HCT116 (cell line): ENCODE measurements around the gene CA10. TPM values are rescaled to one million over a fixed set of nuclear protein-coding genes. Genes with fewer than 3 reads are reported as not detected.

Experiments
- ATAC-seq: fragments of 200-7000 bp; cut with Tn5 transposase; 2 replicates; pipeline ENCODE4 v1.9.1; 2020; ENCODE audit warnings: mild to moderate bottlenecking, moderate library complexity
- BruUV-seq: library from RNA; stranded (reverse); fragments of 400-500 nt; replicated peaks from 2 replicates; lab custom pipeline; 2021; lab: Mats Ljungman, UMichigan
- CTCF ChIA-PET: fragments of 300-600 bp; sonication (Branson Sonifier 250); formaldehyde crosslinking; loops from one replicate; lab custom pipeline; 2021; ENCODE audit warnings: antibody characterized with exemption; lab: Charles Lee
- POLR2A ChIA-PET: fragments of 300-600, 350-600 bp; sonication (Branson Sonifier 250); formaldehyde crosslinking; loops from one replicate; lab custom pipeline; 2021; ENCODE audit warnings: antibody characterized with exemption; lab: Charles Lee
- RAD21 ChIA-PET, 2 experiments: fragments of 300-600 bp; sonication (Branson Sonifier 250); formaldehyde crosslinking; loops; one replicate each; lab custom pipeline; 2023; ENCODE audit warnings: low total read pairs in 2 of 2; ENCODE audit not compliant: uncharacterized antibody in 2 of 2, unreplicated experiment in 2 of 2, low non-redundant PET in 1 of 2; lab: Charles Lee
- DNase-seq: peaks from one replicate; pipeline ENCODE4 v3.0.0-alpha.2; 2010; ENCODE audit warnings: low read depth, low spot score
- H2AFZ ChIP-seq: fragments of 200-600 bp; shearing (Covaris generic), sonication (generic); 2 replicates; pipeline ENCODE4 v1.6.1; 2017; ENCODE audit warnings: low read depth, mixed run types, mixed read lengths, antibody characterized with exemption, low read length; ENCODE audit not compliant: poor library complexity, severe bottlenecking
- H3K27ac ChIP-seq: 2 replicates; pipeline ENCODE4 v1.5.1; 2012; ENCODE audit warnings: low read depth, low read length
- H3K27me3 ChIP-seq: fragments of 200-600 bp; sonication (generic); 2 replicates; pipeline ENCODE4 v1.6.1; 2016; ENCODE audit warnings: mixed run types, low read length, mixed read lengths; ENCODE audit not compliant: insufficient read depth
- H3K36me3 ChIP-seq, 2 experiments: fragments of 200-500 bp in 1 of 2; fragments of 200-600 bp in 1 of 2; sonication (Bioruptor generic) in 1 of 2; sonication (generic) in 1 of 2; 2 replicates each; pipeline versions ENCODE4 v1.5.1 to v1.6.1; 2014 to 2016; ENCODE audit warnings: low read length in 2 of 2, inconsistent platforms in 1 of 2, mixed read lengths in 1 of 2, mixed run types in 1 of 2; ENCODE audit not compliant: insufficient read depth in 2 of 2, control insufficient read depth in 1 of 2
- H3K4me1 ChIP-seq, 2 experiments: fragments of 200-600 bp in 1 of 2; sonication (generic) in 1 of 2; 2 replicates each; pipeline versions ENCODE4 v1.5.1 to v1.6.1; 2012 to 2017; ENCODE audit warnings: low read length in 2 of 2, inconsistent platforms in 1 of 2, mild to moderate bottlenecking in 1 of 2, mixed read lengths in 1 of 2, mixed run types in 1 of 2, moderate library complexity in 1 of 2; ENCODE audit not compliant: insufficient read depth in 2 of 2, control insufficient read depth in 1 of 2
- H3K4me2 ChIP-seq: fragments of 200-600 bp; sonication (generic); 2 replicates; pipeline ENCODE4 v1.6.1; 2017; ENCODE audit warnings: mixed run types, low read length, mixed read lengths
- H3K4me3 ChIP-seq, 2 experiments: fragments of 200-600 bp in 1 of 2; sonication (generic) in 1 of 2; replicated peaks in 1 of 2; 2 replicates each; pipeline ENCODE4 v1.5.1; 2011 to 2016; ENCODE audit warnings: low read length in 2 of 2, control low read depth in 1 of 2, low read depth in 1 of 2, mild to moderate bottlenecking in 1 of 2, mixed read lengths in 1 of 2, mixed run types in 1 of 2
- H3K79me2 ChIP-seq: fragments of 200-600 bp; sonication (generic); 2 replicates; pipeline ENCODE4 v1.6.1; 2017; ENCODE audit warnings: mild to moderate bottlenecking, mixed run types, low read length, moderate library complexity, mixed read lengths; ENCODE audit not compliant: insufficient read depth
- H3K9ac ChIP-seq: fragments of 200-600 bp; sonication (generic); 2 replicates; pipeline ENCODE4 v1.6.1; 2016; ENCODE audit warnings: low read length, mixed read lengths
- H3K9me2 ChIP-seq: fragments of 200-600 bp; sonication (generic), shearing (Covaris generic); 2 replicates; pipeline ENCODE4 v1.6.1; 2017; ENCODE audit warnings: mixed run types, mild to moderate bottlenecking, moderate library complexity; ENCODE audit not compliant: insufficient read depth
- H3K9me3 ChIP-seq, 2 experiments: fragments of 200-500 bp in 1 of 2; fragments of 200-600 bp in 1 of 2; sonication (Bioruptor generic) in 1 of 2; sonication (generic) in 1 of 2; 2 replicates each; pipeline ENCODE4 v1.6.1; 2014 to 2017; ENCODE audit warnings: low read length in 2 of 2, mixed read lengths in 2 of 2, inconsistent platforms in 1 of 2, low read depth in 1 of 2, mild to moderate bottlenecking in 1 of 2, mixed run types in 1 of 2, moderate library complexity in 1 of 2; ENCODE audit not compliant: control insufficient read depth in 1 of 2, insufficient read depth in 1 of 2
- H4K20me1 ChIP-seq: fragments of 200-600 bp; sonication (generic), shearing (Covaris generic); 2 replicates; pipeline ENCODE4 v1.6.1; 2017; ENCODE audit warnings: mixed run types, mild to moderate bottlenecking, moderate library complexity; ENCODE audit not compliant: insufficient read depth
- ATF3 ChIP-seq: IDR thresholded peaks from 2 replicates; pipeline ENCODE4 v1.6.1; 2012
- CBX3 ChIP-seq: IDR thresholded peaks from 2 replicates; pipeline ENCODE4 v1.6.1; 2012; ENCODE audit warnings: low read depth
- CTCF ChIP-seq, 3 experiments: fragments of 200-600 bp in 1 of 3; sonication (generic) in 1 of 3; IDR thresholded peaks in 2 of 3; conservative IDR thresholded peaks in 1 of 3; 2 replicates each; pipeline ENCODE4 v1.5.1; 2012 to 2017; ENCODE audit warnings: low read depth in 2 of 3, low read length in 2 of 3, antibody characterized with exemption in 1 of 3, borderline replicate concordance in 1 of 3, control low read depth in 1 of 3, mild to moderate bottlenecking in 1 of 3, mixed read lengths in 1 of 3, mixed run types in 1 of 3, moderate library complexity in 1 of 3; ENCODE audit not compliant: insufficient read depth in 1 of 3
- EGR1 ChIP-seq: IDR thresholded peaks from 2 replicates; pipeline ENCODE4 v1.6.1; 2012; ENCODE audit warnings: low read depth
- ELF1 ChIP-seq: IDR thresholded peaks from 2 replicates; pipeline ENCODE4 v1.6.1; 2012; ENCODE audit warnings: low read depth, borderline replicate concordance
- EZH2 ChIP-seq: fragments of 200-600 bp; sonication (generic); IDR thresholded peaks from 2 replicates; pipeline ENCODE4 v1.6.1; 2017; ENCODE audit warnings: antibody characterized with exemption, mixed run types
- FOSL1 ChIP-seq: IDR thresholded peaks from 2 replicates; pipeline ENCODE4 v1.6.1; 2012; ENCODE audit warnings: low read depth
- MAX ChIP-seq: IDR thresholded peaks from 2 replicates; pipeline ENCODE4 v1.6.1; 2012
- POLR2A ChIP-seq: IDR thresholded peaks from 2 replicates; pipeline ENCODE4 v1.7.0; 2011; ENCODE audit warnings: borderline replicate concordance; ENCODE audit not compliant: insufficient read depth, insufficient read length; ENCODE audit errors: extremely low read depth
- POLR2AphosphoS5 ChIP-seq: IDR thresholded peaks from 2 replicates; pipeline ENCODE4 v1.6.1; 2011; ENCODE audit warnings: mild to moderate bottlenecking, low read depth, low read length, moderate library complexity
- RAD21 ChIP-seq: IDR thresholded peaks from 2 replicates; pipeline ENCODE4 v1.6.1; 2012; ENCODE audit warnings: low read depth, mild to moderate bottlenecking
- REST ChIP-seq: IDR thresholded peaks from 2 replicates; pipeline ENCODE4 v1.6.1; 2012; ENCODE audit warnings: low read depth
- SIN3A ChIP-seq: IDR thresholded peaks from 2 replicates; pipeline ENCODE4 v1.6.1; 2012; ENCODE audit warnings: low read depth
- SP1 ChIP-seq: IDR thresholded peaks from 2 replicates; pipeline ENCODE4 v1.6.1; 2012; ENCODE audit warnings: low read depth
- SRF ChIP-seq: IDR thresholded peaks from 2 replicates; pipeline ENCODE4 v1.6.1; 2012; ENCODE audit warnings: low read depth
- TCF7L2 ChIP-seq: IDR thresholded peaks from 2 replicates; pipeline ENCODE4 v1.7.0; 2011; ENCODE audit warnings: borderline replicate concordance, inconsistent platforms; ENCODE audit not compliant: insufficient read depth, insufficient read length; ENCODE audit errors: extremely low read depth
- YY1 ChIP-seq: IDR thresholded peaks from 2 replicates; pipeline ENCODE4 v1.6.1; 2011; ENCODE audit warnings: low read length, low read depth, moderate library complexity, mild to moderate bottlenecking; ENCODE audit not compliant: insufficient replicate concordance; ENCODE audit errors: extremely low read depth
- ZNF274 ChIP-seq: fragments of 200-500 bp; sonication (Bioruptor generic); IDR thresholded peaks from 2 replicates; pipeline ENCODE4 v1.6.1; 2014; ENCODE audit warnings: mild to moderate bottlenecking, low read depth, low read length, inconsistent platforms
- intact Hi-C: fragments of 100-400 bp; cut with micrococcal nuclease; formaldehyde crosslinking; loops from 2 replicates; pipeline ENCODE4 v1.10.0; 2022
- total RNA-seq: library from RNA; stranded (reverse); gene quantifications from one replicate; pipeline ENCODE4 v1.2.1, GENCODE V29; 2021; ENCODE audit not compliant: unreplicated experiment

CA10 gene
- total RNA-seq, 1 experiment from 2014 or later: not detected

- ATAC-seq (no peak), DNase-seq (no peak)
Observed at GRCh38 chr17:52036416-52036815, 122.1 kb downstream of the CA10 start.

More at GRCh38 chr17:52036416-52036815, 122.1 kb downstream of the CA10 start:
- H2AFZ ChIP-seq: no peak overlapping the region
- H3K9ac ChIP-seq: no peak overlapping the region
- intact Hi-C loops: no loop called here
- no peaks in the 10 kb centered on the region for H4K20me1 ChIP-seq
- H3K79me2 ChIP-seq: no peaks in the 10 kb centered on the region
- POLR2A ChIA-PET: no interaction called here
- no peak overlapping the region for H3K27ac ChIP-seq
- H3K27me3 ChIP-seq: no peaks in the 10 kb centered on the region
- H3K9me3 ChIP-seq: peaks cover 16 to 33% of the 10 kb centered on the region in 2 experiments; a peak in 2 of 4 replicates
- no peak overlapping the region for H3K4me2 ChIP-seq
- H3K4me1 ChIP-seq: no peaks in the 10 kb centered on the region
- RAD21 ChIA-PET: no interaction called here
- no peaks in the 10 kb centered on the region for H3K9me2 ChIP-seq
- CTCF ChIA-PET: no interaction called here
- H3K4me3 ChIP-seq: no peak overlapping the region
- BruUV-seq: no TSS peak
- no peaks in the 10 kb centered on the region for H3K36me3 ChIP-seq
- TF ChIP-seq ZNF274: no peak
- no peak for TF ChIP-seq FOSL1
- TF ChIP-seq EZH2: no peak
- TF ChIP-seq CTCF (IDR thresholded peaks at IDR 0.05 in 2 of 3, conservative IDR thresholded peaks at IDR 0.05 in 1 of 3; ENCODE audit: borderline replicate concordance in 1 of 3, insufficient read depth in 1 of 3, low read depth in 2 of 3, low read length in 2 of 3): no peak
- no peak for TF ChIP-seq POLR2A
- TF ChIP-seq ELF1: no peak
- no peak for TF ChIP-seq MAX
- TF ChIP-seq CBX3: no peak
- no peak for TF ChIP-seq SP1
- TF ChIP-seq SRF: no peak
- TF ChIP-seq YY1: no peak
- no peak for TF ChIP-seq TCF7L2
- TF ChIP-seq REST: no peak
- TF ChIP-seq EGR1: no peak
- no peak for TF ChIP-seq POLR2AphosphoS5
- TF ChIP-seq SIN3A: no peak
- no peak for TF ChIP-seq RAD21
- no peak for TF ChIP-seq ATF3
